ENCODE measurements around the gene CHERP.
"Not testable (repeated sequence)": the region's sequence is repeated elsewhere in the genome, so short reads cannot be mapped to it uniquely, and the experiment has no call there.

The CHERP gene

DNA sequence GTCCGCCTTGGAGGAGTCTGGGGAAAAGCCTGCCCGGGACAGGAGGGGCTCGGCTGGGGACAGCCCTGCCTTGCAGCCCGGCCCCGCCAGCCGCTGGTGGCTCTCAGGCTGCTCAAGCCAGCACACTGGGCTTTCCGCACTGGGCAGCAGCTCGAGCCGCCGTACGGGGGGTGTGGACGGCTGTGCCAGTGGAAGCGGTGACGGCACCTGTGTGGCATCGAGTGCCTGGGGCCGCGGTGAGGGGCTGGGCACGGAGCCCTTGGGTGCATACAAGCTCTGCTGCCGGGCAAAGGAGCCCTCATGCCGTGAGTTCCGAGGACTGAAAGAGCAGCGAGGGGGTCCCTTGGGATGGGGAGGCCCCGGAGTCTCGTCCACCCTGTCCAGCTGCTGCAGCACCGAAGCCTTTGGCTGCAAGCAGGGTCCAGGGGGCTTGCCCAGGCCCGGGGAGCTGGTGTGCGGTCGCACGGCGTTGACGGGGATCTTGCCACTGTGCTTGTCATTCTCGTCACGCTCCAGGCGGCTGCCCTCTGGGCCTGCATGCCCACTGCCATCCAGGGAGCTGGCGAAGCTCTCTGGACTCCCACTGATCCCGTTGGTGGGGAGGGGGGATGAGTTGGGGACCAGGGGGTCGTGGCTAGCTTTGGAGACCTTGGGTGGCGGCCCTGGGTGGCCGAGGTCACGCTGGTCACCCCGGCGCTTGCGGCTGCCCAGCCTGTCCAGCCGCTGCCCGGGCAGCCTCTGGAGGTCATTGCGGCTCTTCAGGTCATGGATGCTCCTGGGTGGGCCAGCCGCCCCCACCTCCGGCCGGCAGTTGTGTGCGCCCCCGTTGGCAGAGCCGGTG is 34.7 kb upstream of the CHERP start:
- no peak for DNase-seq

DNA sequence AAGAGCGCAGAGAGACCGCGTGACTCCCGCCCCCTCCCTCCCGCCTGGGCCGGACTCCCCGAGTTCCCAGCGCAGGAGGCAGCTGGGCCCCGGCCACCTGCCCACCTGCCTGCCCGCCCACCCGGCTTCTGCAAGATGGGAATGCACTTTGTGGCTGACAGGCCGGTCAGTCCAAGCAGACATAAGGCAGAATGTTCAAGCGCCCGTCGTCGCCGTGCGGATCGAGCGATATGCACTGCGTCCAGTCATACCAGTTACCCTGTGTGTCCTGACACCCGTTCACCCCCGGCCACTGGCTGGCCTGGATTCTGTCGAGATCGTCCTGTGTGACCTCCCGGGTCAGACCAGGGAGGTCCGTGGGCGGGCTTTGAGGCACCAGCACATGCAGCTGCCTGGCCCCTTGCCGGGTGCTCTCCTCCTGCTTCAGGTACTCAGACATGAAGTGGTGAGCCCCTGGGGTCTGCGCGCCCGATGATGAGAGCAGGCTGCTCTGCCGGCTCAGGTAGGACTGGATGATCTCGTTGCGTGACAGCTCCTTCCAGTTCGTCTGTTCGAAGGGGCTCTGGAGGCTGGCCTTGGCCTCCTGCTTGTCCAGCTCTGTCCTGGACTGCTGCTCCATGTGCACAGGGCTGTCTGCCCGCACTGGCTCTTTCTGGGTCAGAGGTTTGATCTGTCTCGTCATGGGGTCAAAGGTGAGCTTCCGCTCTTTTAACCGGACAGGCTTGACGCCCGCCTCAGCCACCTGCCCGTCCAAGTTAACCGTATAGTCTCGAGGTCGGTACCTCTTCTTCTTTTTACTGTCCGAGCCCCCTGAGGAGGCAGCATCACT is 33.8 kb upstream of the CHERP start:
- DNase-seq = no peak

DNA sequence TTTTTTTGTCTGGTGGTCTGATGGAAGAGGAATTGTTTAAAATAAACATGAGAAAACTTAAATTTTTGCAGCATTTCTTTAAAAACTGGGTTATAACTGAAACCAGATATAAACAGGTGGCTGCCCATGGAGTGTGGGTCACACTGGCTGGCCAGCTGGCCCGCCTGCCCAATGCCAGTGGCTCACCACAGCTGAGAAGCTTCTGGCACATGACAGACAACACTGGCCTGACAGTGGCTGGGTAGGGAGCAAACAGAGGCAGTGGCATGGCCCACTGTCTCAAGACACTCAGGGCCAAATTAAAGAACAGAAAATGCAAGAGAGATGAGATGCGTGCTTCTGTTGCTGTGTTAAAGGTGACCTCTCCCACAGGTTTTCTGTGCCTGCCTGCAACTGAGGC is 33.0 kb upstream of the CHERP start:
- DNase-seq = no peak

DNA sequence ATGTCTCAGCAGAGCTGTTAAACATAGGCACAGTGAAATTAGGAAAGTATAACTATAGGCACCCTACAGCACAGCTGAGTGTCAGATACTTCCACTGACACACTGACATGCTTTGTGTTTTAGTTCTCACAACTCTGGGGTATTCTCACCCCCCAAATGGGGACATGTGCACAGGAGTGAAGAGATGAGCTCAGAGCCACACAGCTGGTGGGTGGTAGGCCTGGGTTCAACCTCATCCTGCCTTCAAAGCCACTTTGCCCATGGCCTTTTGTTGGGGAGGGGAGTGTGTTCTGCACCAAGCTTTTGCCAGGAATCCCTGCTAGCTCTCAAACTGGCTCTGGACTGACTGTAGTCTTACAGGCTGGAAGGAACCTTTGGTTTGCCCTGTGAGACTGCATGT is 31.7 kb upstream of the CHERP start:
- DNase-seq = no peak

DNA sequence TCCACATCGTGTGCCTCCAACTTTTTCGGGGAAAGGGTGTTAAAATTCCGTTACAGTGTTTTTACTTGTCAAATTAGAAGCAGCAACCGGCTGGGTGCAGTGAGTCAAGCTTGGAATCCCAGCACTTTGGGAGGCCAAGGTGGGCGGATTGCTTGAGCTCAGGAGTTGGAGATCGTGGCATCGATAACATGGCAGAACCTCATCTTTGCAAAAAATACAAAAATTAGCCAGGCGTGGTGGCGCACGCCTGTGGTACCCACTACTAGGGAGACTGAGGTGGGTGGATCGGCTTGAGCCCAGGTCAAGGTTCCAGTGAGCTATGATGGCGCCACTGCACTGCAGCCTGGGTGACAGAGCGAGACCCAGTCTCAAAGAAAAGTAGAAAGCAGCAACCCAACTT is 31.1 kb upstream of the CHERP start:
- DNase-seq = no peak

DNA sequence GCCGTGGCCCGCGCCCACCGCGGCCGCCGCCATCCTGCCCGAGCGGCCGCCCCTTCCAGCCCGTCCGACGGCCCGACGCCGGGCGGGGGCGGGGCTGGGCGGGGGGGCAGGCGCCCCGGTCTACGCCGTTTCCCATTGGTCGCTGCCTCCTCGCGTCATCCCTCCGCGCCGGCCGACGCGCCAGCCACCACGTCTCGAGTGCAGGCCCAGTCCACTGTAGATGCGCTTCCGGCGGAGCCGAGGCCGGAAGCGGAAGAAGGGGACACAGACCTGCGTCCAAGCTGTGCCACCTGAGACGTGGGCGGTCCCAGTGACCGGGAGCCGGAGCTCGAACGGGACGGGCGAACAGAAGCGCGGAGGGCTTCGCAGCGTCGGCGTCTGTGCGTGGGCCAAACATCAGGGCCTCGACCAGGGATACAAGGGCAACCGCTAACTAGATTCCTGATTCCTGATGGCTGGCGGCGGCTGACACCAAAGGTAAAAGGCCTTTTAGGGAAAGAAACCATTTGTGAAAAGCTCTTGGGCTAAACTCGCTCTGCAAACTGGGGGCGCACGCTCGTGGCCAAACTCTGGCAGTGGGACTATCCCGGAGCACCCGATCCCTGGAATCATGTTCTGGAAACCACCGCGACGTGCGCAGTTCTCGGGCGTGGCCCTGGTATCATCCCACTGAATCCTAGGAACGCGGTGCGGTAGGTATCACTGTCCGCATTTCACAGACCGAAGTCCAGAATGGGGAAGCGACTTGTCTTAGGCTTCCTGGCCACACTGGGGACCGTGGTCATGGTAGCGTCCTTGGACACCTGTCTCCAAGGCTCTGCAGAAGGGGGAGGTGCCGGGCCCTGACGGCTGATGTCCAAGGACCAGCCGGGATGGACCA is 30.3 kb upstream of the CHERP start, which contains the start of gene SLC35E1:
Gene SLC35E1 (minus strand): TSS at position 84 of the 880 bp plus-strand sequence. CDS start 51 bp downstream, at position 33.
- peak; percentile 98 for DNase-seq

DNA sequence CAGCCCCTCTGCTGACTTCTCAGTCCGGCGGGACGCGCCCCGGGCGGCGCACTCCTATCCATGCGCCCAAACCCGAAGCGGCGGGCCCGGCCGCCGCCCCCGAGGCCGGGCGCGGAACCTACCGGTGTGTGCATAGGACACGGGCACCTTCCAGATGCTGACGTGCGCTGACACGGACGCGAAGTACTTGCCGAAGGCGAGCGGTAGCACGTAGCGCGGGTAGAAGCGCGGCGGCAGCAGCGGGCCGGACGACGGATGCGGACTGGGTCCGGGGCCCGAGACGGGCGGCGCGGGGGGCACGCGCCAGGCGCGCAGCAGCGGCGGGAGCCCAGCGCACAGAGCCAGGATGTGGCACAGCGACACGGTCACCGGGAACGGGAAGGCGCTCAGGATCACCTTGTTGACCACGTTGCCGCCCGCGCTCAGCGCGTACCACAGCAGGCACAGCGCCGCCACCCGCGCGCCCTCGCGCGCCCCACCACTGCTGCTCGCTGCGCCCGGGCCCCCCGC is 29.6 kb upstream of the CHERP start:
- no peak for DNase-seq

DNA sequence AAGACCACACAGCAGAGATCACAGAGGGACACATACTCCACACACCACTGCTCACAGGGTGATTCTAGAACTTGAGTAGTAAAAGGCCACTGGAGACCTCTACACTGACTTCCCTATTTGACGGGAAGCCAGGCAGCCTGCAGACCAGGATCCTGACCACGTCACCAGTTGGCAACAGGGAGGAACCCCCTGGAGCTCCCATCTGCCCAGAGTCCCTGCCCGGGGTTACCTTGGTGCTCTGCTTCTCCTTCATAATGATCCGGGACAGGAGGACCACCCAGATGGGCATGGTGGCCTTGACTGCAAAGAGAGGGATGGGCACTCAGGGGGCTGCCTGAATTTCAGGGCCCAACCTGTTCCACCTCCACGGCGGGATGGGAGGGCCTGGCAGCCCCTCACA is 29.0 kb upstream of the CHERP start:
- no peak for DNase-seq

DNA sequence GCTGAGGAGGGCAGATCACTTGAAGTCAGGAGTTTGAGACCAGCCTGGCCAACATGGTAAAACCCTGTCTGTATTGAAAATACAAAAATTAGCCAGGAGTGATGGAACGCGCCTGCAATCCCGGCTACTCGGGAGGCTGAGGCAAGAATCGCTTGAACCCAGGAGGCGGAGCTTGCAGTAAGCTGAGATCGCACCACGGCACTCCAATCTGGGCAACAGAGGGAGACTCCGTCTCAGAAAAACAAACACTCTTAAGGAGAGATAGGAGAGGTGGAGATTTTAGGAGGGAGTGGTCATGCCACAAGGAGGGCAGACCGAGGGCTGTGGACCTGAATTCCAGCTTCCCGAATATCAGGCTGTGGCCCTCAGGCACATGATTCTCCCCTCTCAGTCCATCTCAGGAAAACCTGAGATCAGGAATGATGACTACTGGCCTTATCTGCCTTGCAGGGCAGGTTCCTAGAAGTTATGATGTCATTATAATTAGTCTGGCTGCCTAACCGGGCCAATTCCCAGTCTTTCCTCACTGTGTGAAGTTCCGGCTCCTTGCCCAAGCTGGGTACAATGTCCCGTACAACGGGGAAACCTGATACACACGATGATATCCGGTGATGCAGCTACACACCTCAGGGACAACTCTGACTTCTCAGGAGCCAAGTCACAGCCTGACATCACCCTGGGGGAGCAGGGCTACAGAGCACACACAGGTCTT is 27.5 kb upstream of the CHERP start:
- DNase-seq = no peak

DNA sequence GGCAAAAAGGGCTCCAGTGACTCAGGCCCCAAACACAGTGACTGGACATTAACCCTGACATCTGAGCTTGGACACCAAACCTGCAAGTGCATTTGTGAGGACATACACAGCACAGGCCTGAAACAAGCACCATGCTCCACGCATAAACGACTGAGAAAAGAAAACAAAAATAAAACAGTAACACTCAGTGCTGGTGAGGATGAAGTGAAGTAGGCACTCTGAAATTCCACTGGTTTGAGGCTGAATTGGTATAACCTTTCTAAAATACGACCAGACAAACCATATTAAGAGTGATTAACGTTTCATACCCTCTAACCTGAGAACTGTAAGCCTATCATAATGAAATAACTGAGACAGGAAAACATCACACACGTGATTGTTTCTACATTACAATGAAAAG is 24.5 kb upstream of the CHERP start:
- no peak for DNase-seq

DNA sequence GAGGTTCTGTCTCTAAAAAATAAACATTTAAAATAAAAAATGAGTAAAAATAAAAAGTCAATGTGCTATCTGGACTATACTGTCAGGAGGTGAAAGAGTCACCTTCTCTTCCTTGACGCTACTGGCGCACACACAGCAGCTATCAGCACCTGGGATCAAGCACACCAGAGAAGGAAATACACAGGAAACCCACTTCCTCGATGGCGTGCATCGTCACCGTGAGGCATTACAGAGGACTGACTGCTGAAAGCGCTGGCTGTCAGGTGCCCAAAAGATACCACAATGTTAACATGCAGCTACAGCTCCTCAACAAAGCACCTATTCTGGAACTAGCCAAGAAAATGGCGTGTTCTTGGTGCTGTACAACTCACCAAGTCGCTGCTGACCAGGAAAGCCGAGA is 23.9 kb upstream of the CHERP start:
- DNase-seq = no peak

DNA sequence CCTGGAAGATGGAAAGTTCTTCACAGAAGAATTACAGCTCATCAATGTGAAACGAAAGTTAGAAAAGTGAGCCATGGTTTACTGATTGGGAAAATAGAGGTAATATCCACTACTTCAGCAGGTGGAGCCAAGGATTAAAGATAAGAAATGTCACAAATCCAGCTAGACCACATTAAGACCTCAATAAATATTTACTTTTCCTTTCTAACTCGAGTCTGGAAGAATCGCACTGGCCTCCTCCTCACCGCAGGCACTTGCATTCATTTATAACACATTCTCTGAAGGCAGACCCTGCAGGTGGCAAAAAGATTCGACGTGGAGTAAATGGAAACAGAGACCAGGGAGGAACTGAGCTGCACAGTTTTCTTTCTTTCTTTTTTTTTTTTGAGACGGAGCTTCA is 22.6 kb upstream of the CHERP start:
- DNase-seq = no peak

DNA sequence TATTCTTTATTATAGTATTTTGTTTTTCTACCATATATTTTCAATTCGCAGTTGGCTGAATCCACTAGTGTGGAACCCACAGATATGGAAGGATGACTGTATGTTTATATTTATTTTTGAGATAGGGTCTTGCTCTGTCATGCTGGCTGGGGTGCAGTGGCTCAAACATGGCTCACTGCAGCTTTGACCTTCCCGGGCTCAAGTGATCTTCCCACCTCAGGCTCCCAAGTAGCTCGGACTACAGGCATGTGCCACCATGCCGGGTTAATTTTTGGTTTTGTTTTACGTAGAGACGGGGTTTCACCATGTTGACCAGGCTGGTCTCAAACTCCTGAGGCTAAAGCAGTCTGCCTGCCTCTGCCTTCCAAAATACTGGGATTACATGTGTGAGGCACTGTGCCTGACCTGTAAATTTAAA is 20.4 kb upstream of the CHERP start:
- DNase-seq = no peak

DNA sequence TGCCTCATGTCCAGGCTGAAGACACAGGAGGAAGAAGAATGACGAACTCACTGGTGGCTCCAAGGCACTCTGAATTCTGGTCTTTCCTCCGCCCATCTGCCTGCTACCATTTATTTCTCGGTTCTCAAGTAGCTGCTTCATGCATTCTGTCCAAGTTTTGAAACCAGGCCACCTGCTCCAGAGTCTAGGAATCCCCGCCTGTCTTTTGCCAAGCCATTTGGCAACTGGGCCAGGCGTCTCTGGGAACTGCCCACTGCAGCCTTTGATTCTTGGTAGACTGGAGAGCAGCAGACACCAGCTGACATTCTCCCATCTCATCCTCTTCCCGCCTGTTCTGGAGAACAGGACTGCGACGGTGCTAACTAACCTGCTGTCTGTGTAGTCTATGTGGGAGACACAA is 19.1 kb upstream of the CHERP start:
- no peak for DNase-seq

DNA sequence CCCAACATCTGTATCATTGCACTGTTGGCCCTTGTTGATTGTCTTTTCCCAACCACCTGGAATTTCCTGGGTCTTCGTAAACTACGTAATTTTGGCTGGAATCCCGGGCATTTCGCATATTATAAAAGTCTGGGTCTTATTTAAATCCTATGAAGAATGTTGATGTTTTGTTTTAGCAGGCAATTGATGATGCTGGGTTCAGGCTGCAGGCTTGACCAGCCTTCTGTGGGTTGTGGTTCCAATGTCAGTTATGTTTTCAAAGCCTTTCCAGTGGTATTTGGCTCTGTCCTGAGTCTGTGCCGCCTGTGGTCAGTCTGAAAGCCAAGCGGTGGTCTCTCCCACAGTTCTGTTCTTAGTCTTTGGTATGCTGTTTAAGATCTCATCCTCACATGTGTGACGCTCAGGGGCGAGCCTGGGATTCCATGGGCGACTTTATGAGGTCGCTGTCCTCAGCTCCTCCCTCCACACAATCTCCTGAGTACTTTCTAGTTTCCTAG is 17.6 kb upstream of the CHERP start:
- no peak for DNase-seq

DNA sequence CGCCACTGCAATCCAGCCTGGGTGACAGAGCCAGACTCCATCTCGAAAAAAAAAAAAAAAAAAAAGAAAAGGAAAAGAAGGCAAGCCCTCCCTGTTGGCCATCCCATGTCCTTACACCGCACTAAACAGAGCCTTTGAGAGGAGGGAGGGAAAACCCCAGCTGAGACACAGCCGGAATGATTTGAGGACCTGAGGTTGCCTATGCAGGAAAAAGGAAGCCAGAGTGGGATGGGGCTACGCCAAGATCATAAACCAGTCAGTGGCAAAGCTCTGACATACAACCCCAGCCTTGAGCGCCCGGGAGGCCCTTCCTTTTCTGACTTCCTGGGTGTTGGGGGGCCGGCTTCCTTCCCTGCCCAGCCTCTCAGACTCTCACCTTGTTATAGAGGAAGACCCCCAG is 12.5 kb upstream of the CHERP start:
- DNase-seq = no peak

DNA sequence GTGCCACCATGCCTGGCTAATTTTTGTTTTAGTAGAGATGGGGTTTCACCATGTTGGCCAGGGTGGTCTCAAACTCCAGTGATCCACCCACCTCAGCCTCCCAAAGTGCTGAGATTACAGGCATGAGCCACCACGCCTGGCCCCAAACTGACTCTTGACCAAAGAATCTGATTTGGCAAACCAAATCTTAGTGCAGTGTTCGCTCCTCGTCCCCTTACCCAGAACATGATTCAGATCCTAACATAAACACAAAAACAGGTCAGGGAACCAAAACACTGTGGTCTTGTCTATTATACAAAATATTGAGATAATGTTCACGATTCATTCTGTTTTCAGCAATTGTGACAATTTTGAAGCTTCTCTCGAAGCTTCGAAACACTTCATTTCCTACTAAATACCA is 9.7 kb upstream of the CHERP start:
- DNase-seq = not testable (repeated sequence)

DNA sequence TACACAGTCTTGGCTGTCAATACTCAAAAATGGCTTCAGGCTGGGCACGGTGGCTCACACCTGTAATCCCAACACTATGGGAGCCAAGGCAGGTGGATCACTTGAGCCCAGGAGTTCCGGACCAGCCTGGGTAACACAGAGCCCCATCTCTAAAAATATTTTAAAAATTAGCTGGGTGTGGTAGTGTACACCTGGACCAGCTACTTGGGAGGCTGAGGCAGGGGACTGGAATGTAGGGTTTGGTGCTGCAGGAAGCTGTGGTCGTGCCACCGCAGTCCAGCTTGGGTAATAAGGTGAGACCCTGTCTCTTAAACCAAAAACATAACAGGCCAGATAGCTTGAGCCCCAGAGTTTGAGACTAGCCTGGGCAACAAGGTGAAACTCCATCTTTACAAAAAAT is 6.7 kb upstream of the CHERP start:
- DNase-seq = no peak

DNA sequence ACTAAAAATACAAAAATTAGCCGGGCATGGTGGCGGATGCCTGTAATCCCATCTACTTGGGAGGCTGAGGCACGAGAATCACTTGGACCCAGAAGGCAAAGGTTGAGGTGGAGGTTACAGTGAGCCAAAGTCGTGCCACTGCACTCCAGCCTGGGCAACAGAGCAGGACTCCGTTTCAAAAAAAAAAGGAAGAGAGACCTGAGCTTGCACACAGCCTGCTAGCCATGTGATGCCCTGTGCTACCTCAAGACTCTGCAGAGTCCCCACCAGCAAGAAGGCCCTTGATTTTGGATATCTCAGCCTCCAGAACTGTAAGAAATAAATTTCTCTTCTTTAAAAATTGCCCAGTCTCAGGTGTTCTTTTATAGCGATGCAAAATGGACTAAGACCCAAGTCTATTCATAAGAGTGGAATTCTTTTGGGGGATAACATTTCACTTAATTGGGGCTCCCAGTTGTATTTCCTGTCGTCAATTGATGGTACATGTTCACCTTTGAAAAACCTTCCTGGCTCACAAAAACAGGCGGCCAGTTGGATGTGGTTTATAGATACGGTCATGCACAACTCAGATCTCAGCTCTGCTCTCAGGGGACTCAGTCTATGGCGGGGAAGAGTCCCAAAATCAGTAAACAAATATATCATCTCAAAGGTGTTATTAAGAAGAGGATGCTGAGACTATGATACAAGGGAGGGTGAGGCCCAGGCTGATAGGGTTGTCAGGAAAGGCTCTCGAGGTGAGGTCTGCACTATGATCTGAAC is 2.4 kb upstream of the CHERP start:
- DNase-seq = no peak

DNA sequence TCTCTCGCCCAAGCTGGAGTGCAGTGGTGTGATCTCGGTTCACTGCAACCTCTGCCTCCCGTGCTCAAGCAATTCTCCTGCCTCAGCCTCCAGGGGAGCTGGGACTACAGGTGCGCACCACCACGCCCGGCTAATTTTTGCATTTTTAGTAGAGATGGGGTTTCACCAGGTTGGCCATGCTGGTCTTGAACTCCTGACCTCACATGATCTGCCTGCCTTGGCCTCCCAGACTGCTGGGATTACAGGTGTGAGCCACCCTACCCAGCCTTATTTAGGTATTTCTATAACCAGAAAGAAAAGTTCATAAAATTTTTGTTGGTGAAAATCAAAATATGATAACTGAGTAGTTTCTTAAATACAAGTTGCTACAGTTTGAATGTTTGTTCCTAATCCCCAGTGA is 1.5 kb upstream of the CHERP start:
- DNase-seq = not testable (repeated sequence)

DNA sequence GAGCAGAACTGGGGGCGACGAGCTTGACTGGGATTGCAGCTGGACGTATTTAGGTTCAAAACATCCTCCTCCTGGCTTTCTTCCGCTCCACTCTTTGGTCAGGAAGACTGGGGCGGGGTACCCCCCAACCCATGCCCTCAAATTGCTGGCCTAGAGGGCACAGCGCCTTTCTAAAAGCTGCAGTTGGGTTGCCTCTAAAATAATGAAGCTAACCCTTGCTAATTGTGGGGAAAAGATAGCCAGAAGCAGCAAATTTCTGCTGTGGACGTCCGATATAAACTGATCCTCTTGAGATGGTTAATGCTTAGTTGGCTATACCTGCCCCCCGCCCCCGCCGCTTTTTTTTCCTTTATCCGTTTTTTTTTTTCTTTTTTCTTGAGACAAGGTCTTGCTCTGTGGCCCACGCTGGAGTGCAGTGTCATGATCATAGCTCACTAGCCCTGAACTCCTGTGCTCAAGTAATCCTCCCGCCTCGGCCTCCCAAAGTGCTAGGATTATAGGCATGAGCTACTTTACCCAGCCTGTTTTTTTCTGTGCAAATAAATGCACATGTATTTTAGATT is 754 bp upstream of the CHERP start:
- DNase-seq = no peak
